Stomach smooth muscle (tissue), 2 donors: ENCODE data around the gene RTN4.
"Not testable (repeated sequence)": the region's sequence is repeated elsewhere in the genome, so short reads cannot be mapped to it uniquely, and the experiment has no call there.

Experiments used
- H3K27ac ChIP-seq: one replicate; pipeline ENCODE4 v1.7.0; 2013; ENCODE audit warnings: mild to moderate bottlenecking, low read length, inconsistent platforms
- H3K27me3 ChIP-seq, 2 donors: one replicate each; pipeline ENCODE4 v1.7.0; 2013; ENCODE audit warnings: low read length in 2 of 2; ENCODE audit not compliant: insufficient read depth in 2 of 2, control insufficient read depth in 1 of 2
- H3K36me3 ChIP-seq, 2 donors: one replicate each; pipeline ENCODE4 v1.7.0; 2013; ENCODE audit warnings: low read length in 2 of 2; ENCODE audit not compliant: control insufficient read depth in 2 of 2, insufficient read depth in 2 of 2
- H3K4me1 ChIP-seq: one replicate; pipeline ENCODE4 v1.7.0; 2013; ENCODE audit warnings: low read length; ENCODE audit not compliant: control insufficient read depth, insufficient read depth
- H3K4me3 ChIP-seq, 2 donors: one replicate each; pipeline ENCODE4 v1.7.0; 2013; ENCODE audit warnings: low read length in 2 of 2
- H3K9ac ChIP-seq, 2 donors: one replicate each; pipeline ENCODE4 v1.7.0; 2013; ENCODE audit warnings: low read length in 2 of 2, mild to moderate bottlenecking in 1 of 2
- H3K9me3 ChIP-seq, 2 donors: one replicate each; pipeline ENCODE4 v1.7.0; 2013; ENCODE audit warnings: low read length in 2 of 2; ENCODE audit not compliant: control insufficient read depth in 2 of 2
- donor health status: healthy.
- donor health status: Pancreatic carcinoma.

Gene RTN4

DNA sequence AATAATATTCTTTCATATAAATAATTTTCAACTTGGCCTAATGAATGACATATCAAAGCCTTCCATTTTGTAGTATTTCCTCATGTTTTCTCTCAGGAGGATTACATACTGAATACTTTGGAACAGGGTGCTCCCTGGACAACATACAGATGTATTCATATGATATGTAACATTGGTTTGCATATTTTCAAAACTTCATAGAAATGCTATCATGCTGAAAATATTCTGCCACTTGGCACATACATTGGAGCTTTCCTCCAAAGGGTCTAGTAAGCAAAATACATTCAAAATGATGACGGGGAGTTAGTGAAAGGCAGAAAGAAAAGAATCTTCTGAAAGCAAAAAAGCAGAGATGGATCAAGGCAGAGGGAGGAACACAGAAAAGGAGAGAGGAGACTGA lies 38.1 kb upstream of the RTN4 start:
- Histone ChIP-seq H3K27ac (no peak overlapping the region), H3K27me3 (no peaks in the 10 kb centered on the region), H3K4me3 (no peak overlapping the region), H3K9me3 (no peaks in the 10 kb centered on the region), H3K4me1 (no peaks in the 10 kb centered on the region), H3K9ac (no peak overlapping the region), H3K36me3 (no peaks in the 10 kb centered on the region)

DNA sequence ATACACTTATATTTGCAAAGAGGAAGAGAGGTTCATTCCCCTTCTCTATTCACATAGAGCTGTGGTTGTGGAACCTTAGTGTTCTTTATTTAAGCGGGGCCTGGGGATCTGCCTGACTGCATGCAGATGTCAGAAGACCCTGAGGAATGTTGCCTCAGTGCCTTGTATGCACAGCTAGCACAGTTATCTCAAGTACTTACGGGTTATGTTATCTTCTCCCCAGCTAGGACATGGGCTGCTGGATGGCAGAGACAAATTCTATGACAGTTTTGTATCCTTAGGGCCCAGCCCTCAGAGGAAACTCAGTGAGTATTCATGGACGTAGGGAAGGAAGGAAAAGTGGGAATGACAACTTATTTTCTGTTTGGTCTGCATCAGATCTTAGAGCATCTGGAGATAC lies 37.7 kb upstream of the RTN4 start:
- Histone ChIP-seq H3K27me3 (no peaks in the 10 kb centered on the region), H3K9me3 (no peaks in the 10 kb centered on the region), H3K9ac (no peak overlapping the region), H3K36me3 (no peaks in the 10 kb centered on the region), H3K27ac (no peak overlapping the region), H3K4me1 (no peaks in the 10 kb centered on the region), H3K4me3 (no peak overlapping the region)

- Histone ChIP-seq H3K9ac (no peak overlapping the region), H3K4me1 (no peaks in the 10 kb centered on the region), H3K27ac (no peak overlapping the region), H3K27me3 (no peaks in the 10 kb centered on the region), H3K4me3 (no peak overlapping the region), H3K9me3 (no peaks in the 10 kb centered on the region), H3K36me3 (no peaks in the 10 kb centered on the region)
Observed at GRCh38 chr2:55087501-55087900, 37.2 kb upstream of the RTN4 start.

DNA sequence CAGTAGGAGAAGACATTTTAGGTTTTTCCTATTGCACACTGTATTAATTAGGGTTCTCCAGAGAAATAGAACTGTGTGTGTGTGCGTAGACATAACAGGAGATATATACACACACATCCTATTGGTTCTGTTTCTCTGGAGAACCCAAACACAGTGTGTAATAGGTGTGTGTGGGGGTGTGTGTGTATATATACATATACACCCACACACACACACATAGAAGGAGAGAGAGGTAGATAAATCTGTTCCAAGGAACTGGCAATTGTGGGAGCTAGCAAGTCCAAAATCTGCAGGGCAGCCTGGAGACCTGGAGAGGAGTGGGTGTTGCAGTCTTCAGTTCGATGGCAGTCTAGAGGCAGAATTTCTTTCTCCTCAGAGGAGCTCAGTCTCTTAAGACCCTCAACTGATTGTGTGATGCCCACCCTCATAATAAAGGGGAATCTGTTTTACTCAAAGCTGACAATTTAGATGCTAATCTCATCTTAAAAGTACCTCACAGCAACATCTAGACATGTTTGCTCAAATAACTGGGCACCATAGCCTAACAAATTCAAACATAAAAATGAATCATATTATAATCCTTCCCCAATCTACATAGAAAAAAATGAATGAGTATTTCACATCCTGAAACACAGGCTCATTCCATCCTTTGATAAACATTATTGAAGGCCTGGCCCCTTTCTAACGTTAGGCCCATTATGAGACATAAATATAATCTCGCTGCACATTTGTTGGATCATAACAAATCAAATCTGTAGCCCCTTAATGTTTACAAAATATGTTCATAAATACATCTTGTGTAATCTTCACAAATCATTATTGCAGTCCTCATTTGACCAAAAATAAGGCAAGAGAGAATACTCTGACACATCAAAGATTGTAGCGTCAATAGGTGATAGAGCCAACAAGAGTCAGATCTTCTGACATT lies 35.1 kb upstream of the RTN4 start:
- H3K9me3 ChIP-seq: peaks cover 0 to 3% of the 10 kb centered on the region in 2 donors
- H3K4me1 ChIP-seq: no peaks in the 10 kb centered on the region
- H3K9ac ChIP-seq: no peak overlapping the region
- H3K27ac ChIP-seq: no peak overlapping the region
- no peaks in the 10 kb centered on the region for H3K36me3 ChIP-seq
- H3K27me3 ChIP-seq: no peaks in the 10 kb centered on the region
- no peak overlapping the region for H3K4me3 ChIP-seq

GRCh38 chr2:55084641-55085040 lies 34.4 kb upstream of the RTN4 start:
- Histone ChIP-seq H3K4me1 (no peaks in the 10 kb centered on the region), H3K4me3 (no peak overlapping the region), H3K9ac (no peak overlapping the region), H3K36me3 (no peaks in the 10 kb centered on the region), H3K9me3 (peaks cover 0 to 3% of the 10 kb centered on the region in 2 donors), H3K27me3 (no peaks in the 10 kb centered on the region), H3K27ac (no peak overlapping the region)

DNA sequence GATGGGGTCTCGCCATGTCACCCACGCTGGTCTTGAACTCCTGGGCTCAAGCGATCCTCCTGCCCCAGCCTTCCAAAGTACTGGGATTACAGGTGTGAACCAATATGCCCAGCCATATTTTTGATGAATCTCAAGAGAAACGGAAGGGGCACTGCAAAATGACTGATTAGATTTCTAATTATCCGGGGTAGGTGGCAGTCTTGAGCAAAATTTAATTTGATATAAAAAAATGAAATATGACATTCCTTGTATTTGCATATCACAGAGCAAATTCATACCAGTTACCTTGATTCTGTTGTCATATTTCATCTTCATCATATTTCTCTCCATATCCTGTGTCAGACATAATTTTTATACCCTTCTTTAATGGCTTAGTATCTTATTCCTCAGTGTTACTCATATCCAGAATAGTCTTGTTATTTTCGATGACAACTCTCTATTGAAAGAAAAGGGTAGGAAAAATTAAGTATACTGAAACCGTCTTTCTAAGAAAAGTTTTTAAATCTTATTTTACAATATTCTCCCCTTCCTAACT lies 30.0 kb upstream of the RTN4 start:
- Histone ChIP-seq H3K27ac (no peak overlapping the region), H3K4me1 (no peaks in the 10 kb centered on the region), H3K36me3 (no peaks in the 10 kb centered on the region)

GRCh38 chr2:55078956-55079355 lies 28.7 kb upstream of the RTN4 start:
- H3K27me3 ChIP-seq: no peaks in the 10 kb centered on the region
- H3K9ac ChIP-seq: no peak overlapping the region
- no peak overlapping the region for H3K27ac ChIP-seq
- H3K36me3 ChIP-seq: no peaks in the 10 kb centered on the region
- no peak overlapping the region for H3K4me3 ChIP-seq
- H3K4me1 ChIP-seq: no peaks in the 10 kb centered on the region
- H3K9me3 ChIP-seq: peaks cover 0 to 3% of the 10 kb centered on the region in 2 donors

More for the DNA sequence above, 30.0 kb upstream of the RTN4 start:
- H3K4me3 ChIP-seq: no peak overlapping the region
- no peaks in the 10 kb centered on the region for H3K27me3 ChIP-seq
- H3K9ac ChIP-seq: no peak overlapping the region
- H3K9me3 ChIP-seq: peaks cover 0 to 3% of the 10 kb centered on the region in 2 donors

GRCh38 chr2:55076721-55077120 lies 26.5 kb upstream of the RTN4 start:
- Histone ChIP-seq H3K4me1 (no peaks in the 10 kb centered on the region), H3K9ac (no peak overlapping the region), H3K27me3 (no peaks in the 10 kb centered on the region), H3K9me3 (peaks cover 0 to 3% of the 10 kb centered on the region in 2 donors), H3K27ac (no peak overlapping the region), H3K4me3 (no peak overlapping the region), H3K36me3 (no peaks in the 10 kb centered on the region)

DNA sequence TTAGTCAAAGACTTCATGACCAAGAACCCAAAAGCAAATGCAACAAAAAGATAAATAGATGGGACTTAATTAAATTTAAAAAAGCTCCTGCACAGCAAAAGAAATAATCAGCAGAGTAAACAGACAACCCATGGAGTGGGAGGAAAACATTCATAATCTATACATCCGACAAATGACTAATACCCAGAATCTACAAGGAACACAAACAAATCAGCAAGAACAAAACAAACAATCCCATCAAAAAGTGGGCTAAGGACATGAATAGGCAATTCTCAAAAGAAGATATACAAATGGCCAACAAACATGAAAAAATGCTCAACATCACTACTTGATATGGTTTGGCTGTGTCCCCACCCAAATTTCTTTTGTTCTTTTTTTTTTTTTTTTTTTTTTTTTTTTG lies 25.8 kb upstream of the RTN4 start:
- not testable (repeated sequence) for H3K4me3 ChIP-seq, H3K27ac ChIP-seq, H3K4me1 ChIP-seq, H3K27me3 ChIP-seq, H3K9ac ChIP-seq, H3K9me3 ChIP-seq, H3K36me3 ChIP-seq

DNA sequence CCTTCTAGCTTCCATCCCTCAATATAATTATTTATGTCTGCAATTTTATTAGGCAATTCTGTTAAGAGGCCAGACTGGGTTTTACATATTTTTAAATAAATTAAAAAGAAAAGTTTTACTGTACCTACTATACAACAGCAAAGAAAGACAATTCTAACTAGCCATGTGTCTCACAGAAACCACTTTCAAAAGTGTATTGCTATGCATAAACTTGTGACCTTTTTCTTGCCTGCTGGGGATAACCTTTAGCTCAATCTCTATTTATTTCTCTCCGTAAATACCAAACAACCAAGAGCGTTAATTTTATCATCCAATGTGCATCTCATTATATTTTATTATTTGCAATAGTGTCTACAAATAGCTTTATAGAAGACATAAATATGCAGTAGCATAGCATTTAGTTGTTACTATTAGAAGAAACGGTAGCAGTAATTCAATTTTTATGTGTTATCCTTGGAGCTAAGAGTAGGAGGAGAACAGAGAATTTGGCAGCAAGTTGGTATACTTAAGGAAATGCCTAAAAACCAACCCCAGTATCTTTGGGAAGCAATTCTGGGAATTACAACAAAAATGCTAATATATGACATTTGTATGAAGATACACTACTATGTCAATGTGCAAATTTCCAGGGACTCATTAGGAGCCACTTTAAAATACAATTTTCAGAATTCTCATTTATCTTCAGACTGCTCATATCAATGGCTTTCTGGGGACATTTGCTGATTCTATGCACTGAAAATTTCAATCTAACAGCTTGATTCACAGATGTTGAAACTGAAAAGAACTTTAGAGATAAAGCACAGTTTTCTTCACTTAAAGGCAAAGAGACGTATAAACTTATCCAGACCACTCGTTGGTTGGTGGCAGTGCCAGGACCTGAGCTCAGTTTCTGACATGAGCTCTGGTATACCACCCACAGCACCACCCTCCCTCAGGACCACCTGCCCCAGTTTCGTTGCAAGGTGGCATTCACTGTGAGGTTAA lies 23.0 kb upstream of the RTN4 start:
- no peaks in the 10 kb centered on the region for H3K36me3 ChIP-seq
- H3K9ac ChIP-seq: no peak overlapping the region
- H3K27me3 ChIP-seq: no peaks in the 10 kb centered on the region
- H3K9me3 ChIP-seq: no peaks in the 10 kb centered on the region
- no peaks in the 10 kb centered on the region for H3K4me1 ChIP-seq
- no peak overlapping the region for H3K4me3 ChIP-seq
- H3K27ac ChIP-seq: no peak overlapping the region
